Pancreas (tissue), 10 donors: ENCODE data around the gene CXXC5. TPM values are rescaled to one million over a fixed set of nuclear protein-coding genes. Genes with fewer than 3 reads are reported as not detected.

Experiments used
- ATAC-seq, 4 donors: fragments of 200-7000 bp; cut with Tn5 transposase; one replicate each; pipeline versions ENCODE4 v1.8.0 to v1.9.1; 2020; ENCODE audit warnings: mild to moderate bottlenecking in 4 of 4, moderate library complexity in 4 of 4
- DNase-seq, 6 donors: peaks; one replicate each; pipeline ENCODE4 v3.0.0-alpha.2; 2020
- FAIRE-seq: peaks from 2 replicates; lab custom pipeline; 2012; peaks lifted over from hg19 to GRCh38; lab: Jason Lieb, UNC
- H3K27ac ChIP-seq, 4 donors: fragments of 200-600 bp; sonication (generic); 1 replicate in 3 of 4; 2 replicates in 1 of 4; pipeline versions ENCODE4 v1.5.0 to v1.8.0; 2020
- H3K27me3 ChIP-seq, 4 donors: fragments of 200-600 bp; one replicate each; pipeline ENCODE4 v1.8.0; 2021
- H3K36me3 ChIP-seq, 3 donors: fragments of 200-600 bp; sonication (generic) in 1 of 3; one replicate each; pipeline versions ENCODE4 v1.5.0 to v1.8.0; 2020 to 2021
- H3K4me1 ChIP-seq, 3 donors: fragments of 200-600 bp; one replicate each; pipeline ENCODE4 v1.8.0; 2021
- H3K4me3 ChIP-seq, 4 donors: fragments of 200-600 bp; sonication (generic) in 2 of 4; one replicate each; pipeline versions ENCODE4 v1.5.0 to v1.8.0; 2020 to 2021
- H3K9me3 ChIP-seq, 4 donors: fragments of 200-600 bp; one replicate each; pipeline ENCODE4 v1.8.0; 2021
- WGBS, 2 donors: extraction: QIAGEN DNeasy Blood & Tissue Kit; methylation state at CpG; one replicate each; pipeline ENCODE4 v1.1.7; 2013; 5-methylcytosine and 5-hydroxymethylcytosine counted together
- intact Hi-C, 3 donors: fragments of 100-400 bp; cut with DNase I; formaldehyde crosslinking; loops; one replicate each; pipeline versions ENCODE4 v1.11.1 to v1.14.2; 2022
- polyA plus RNA-seq, 2 donors: library from polyadenylated mRNA; stranded (reverse); fragments of 200-250 nt; gene quantifications; one replicate each; pipeline ENCODE4 v1.2.3, GENCODE V29; 2013
- total RNA-seq, 6 donors: library from RNA; stranded (reverse); fragmentation: NEBNext Ultra II Directional in 4 of 6; extraction: Animal tissue kit (Norgen Biotek cat#: 25700) in 4 of 6; gene quantifications; one replicate each; pipeline versions ENCODE4 v1.2.1 to v1.2.4, GENCODE V29; 2021 to 2023
- TF ChIP-seq, protein P1 (sequence below), 4 donors: fragments of 200-600 bp; sonication (generic) in 3 of 4; IDR thresholded peaks; one replicate each; pipeline versions ENCODE4 v1.5.0 to v1.8.0; 2021; ENCODE audit warnings: antibody characterized with exemption in 4 of 4
- donor health status: healthy with polysubstance abuse.
- donor health status: DM: no; HTN: no; CAD: no; lungs with moderate emphysema.
- donor health status: DM: no; HTN: no; CAD: no.
- donor health status: control.
- donor health status: control.
- donor health status: Bipolar disorder and iron deficiency.
- donor health status: DM: yes; HTN: yes; CAD: no.
- donor health status: DM: no; HTN: no; CAD: no.
- donor health status: DM: no; HTN: no; CAD: no.
- donor health status: DM: yes; HTN: yes; CAD: no.

CXXC5 gene
- total and polyA plus RNA-seq, 8 donors: 33.0 to 70.5 (median 44.1) TPM

DNA sequence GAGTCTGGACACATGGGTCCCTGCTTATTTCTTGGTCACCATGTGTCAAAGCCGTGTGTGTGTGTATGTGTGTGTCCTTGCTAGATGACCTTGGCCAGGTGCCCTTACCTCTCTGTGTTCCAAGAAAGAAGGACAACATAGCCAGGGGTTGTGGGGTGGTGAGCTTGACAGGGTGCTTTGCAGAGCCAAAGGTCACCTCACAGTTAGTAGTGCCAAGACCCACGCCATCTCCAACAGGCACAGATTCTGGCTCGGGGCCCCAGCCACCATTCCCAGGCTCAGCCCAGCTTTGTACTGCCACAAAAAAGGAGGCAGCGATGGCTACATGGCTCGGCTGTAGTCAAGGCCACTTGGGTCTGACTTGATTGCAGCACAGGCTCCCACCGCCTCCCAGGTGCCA lies 39.5 kb downstream of the CXXC5 start:
- no peak for FAIRE-seq
- Histone ChIP-seq H3K4me3 (no peak overlapping the region), H3K4me1 (peaks cover 59 to 69% (median 62%) of the 10 kb centered on the region in 3 donors), H3K36me3 (peaks cover 0 to 18% (median 6%) of the 10 kb centered on the region in 3 donors), H3K27ac (peak overlapping the region; percentile 45 to 81 (median 70)), H3K27me3 (no peaks in the 10 kb centered on the region), H3K9me3 (no peaks in the 10 kb centered on the region)
- 18 to 30% methylated on average over 6 of the region's 6 CpGs for WGBS, 2 donors
- peak; percentile 40 to 67 (median 50) for ATAC-seq
- TF ChIP-seq, protein P1, sequence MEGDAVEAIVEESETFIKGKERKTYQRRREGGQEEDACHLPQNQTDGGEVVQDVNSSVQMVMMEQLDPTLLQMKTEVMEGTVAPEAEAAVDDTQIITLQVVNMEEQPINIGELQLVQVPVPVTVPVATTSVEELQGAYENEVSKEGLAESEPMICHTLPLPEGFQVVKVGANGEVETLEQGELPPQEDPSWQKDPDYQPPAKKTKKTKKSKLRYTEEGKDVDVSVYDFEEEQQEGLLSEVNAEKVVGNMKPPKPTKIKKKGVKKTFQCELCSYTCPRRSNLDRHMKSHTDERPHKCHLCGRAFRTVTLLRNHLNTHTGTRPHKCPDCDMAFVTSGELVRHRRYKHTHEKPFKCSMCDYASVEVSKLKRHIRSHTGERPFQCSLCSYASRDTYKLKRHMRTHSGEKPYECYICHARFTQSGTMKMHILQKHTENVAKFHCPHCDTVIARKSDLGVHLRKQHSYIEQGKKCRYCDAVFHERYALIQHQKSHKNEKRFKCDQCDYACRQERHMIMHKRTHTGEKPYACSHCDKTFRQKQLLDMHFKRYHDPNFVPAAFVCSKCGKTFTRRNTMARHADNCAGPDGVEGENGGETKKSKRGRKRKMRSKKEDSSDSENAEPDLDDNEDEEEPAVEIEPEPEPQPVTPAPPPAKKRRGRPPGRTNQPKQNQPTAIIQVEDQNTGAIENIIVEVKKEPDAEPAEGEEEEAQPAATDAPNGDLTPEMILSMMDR (IDR thresholded peaks at IDR 0.05): no peak
- intact Hi-C loops: loop anchor here (5.0 to 10.0 kb wide), 2 partner anchors 35 to 53 kb away; no protein-coding TSS in a partner anchor
- DNase-seq: peak in 5 of 6 donors; percentile 88 to 96 (median 93)

DNA sequence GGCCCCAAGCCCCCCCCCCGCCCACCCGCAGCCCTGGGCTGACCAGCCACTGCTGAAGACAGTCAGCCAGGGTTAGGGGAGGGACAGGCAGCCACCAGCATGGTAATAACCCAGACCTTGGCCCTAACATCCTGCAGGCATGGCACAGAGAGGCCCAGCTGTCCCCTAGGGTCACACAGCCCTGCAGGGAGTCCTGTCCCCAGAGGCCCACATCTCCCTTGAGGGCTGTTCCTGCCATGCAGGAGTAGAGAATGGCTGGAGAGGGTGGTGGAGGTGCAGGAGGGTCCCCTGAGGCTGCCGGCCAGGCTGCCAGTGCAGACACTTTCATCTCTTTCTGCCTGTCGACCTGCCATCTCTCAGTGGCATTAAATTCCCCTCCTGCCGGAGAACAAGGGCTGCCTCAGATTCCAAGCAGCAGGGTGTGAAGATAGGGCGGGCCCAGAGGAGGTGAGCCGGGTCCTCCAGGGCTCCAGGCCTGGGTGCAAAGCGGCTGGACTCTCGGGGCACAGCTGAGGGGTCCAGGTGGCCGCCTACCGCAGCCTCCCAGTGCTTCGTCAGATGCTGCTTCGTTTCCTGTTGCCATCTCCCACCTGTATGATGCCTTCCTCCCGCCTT lies 40.0 kb downstream of the CXXC5 start:
- Histone ChIP-seq H3K4me3 (no peak overlapping the region), H3K9me3 (no peaks in the 10 kb centered on the region), H3K4me1 (peaks cover 59 to 69% (median 62%) of the 10 kb centered on the region in 3 donors), H3K36me3 (peaks cover 0 to 12% (median 3%) of the 10 kb centered on the region in 3 donors), H3K27ac (peak overlapping the region; percentile 45 to 81 (median 70)), H3K27me3 (no peaks in the 10 kb centered on the region)
- DNase-seq (peak in 2 of 6 donors; percentile 38 to 53), ATAC-seq (no peak), FAIRE-seq (no peak)
- WGBS, 2 donors: 67 to 71% methylated on average over 14 of the region's 14 CpGs
- TF ChIP-seq, protein P1 (IDR thresholded peaks at IDR 0.05): no peak
- intact Hi-C loops: loop anchor here (5.0 to 10.0 kb wide), 2 partner anchors 36 to 53 kb away; no protein-coding TSS in a partner anchor

DNA sequence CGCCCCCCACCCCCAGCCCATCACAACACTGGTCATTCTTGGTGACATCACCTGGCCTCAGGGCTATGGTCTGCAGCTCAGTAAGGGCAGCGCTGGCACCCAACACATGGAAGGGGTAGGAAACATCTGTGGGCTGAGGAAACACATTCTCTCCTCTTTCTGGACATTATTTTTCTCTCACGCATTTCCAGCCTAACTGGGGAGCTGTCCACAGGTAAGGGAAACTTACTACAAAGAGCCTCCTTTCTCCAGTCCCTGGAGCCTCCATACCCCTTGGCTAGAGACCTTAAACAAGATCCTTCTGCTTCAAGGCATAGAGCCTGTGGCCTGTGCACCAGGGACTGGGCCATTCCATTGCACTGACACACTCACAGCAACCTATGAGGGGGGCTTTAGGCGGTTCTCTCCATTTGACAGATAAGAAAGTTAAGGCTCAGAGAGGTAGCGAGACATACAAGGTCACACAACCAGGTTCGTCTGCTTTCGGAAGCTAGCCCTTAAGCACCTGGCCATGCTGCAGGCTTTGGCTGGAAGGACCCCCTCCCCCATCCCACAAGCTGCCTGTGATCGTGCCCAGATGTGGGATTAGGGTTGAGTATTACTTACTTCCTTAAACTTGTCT lies 40.7 kb downstream of the CXXC5 start:
- no peaks in the 10 kb centered on the region for H3K9me3 ChIP-seq
- WGBS, 2 donors: 41 to 43% methylated on average over 8 of the region's 8 CpGs
- H3K4me1 ChIP-seq: peaks cover 59 to 69% (median 62%) of the 10 kb centered on the region in 3 donors
- DNase-seq: peak in 3 of 6 donors; percentile 53 to 73 (median 56)
- intact Hi-C loops: loop anchor here (5.0 to 10.0 kb wide), 2 partner anchors 37 to 54 kb away; no protein-coding TSS in a partner anchor
- TF ChIP-seq, protein P1 (IDR thresholded peaks at IDR 0.05): no peak
- peak in 1 of 4 donors; percentile 8 for ATAC-seq
- peak overlapping the region; percentile 45 to 82 (median 70) for H3K27ac ChIP-seq
- peaks cover 0 to 6% (median 0%) of the 10 kb centered on the region in 3 donors for H3K36me3 ChIP-seq
- no peak overlapping the region for H3K4me3 ChIP-seq
- FAIRE-seq: no peak
- no peaks in the 10 kb centered on the region for H3K27me3 ChIP-seq

DNA sequence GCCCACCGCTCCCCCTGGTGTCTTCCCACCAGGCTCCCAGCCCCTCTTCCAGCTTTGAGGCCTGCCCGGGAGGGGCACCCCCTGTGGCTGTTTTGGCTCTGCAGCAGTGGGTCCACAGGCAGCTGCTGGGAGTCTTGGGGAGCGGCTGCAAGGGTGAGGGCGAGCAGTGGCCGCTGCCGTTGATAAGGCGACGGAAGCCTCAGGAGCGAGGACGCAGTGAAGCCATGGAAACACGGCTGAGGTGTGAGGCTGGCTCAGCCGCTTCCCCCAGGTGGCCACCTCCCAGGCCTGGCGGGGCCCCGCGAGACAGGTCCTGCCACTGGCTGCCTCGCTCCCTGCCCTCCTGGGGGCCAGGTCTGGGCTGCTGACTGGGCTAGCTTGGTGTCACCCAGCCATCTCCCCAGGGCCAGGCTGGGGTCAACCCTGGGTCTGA lies 41.5 kb downstream of the CXXC5 start:
- no peak overlapping the region for H3K4me3 ChIP-seq
- FAIRE-seq (no peak), ATAC-seq (peak; percentile 54 to 73 (median 66)), DNase-seq (peak; percentile 85 to 95 (median 88))
- peak overlapping the region; percentile 45 to 82 (median 68) for H3K27ac ChIP-seq
- H3K27me3 ChIP-seq: no peaks in the 10 kb centered on the region
- TF ChIP-seq, protein P1 (IDR thresholded peaks at IDR 0.05): no peak
- WGBS, 2 donors: 10% methylated on average over 14 to 16 of the region's 16 CpGs
- H3K4me1 ChIP-seq: peaks cover 52 to 62% (median 61%) of the 10 kb centered on the region in 3 donors
- no peaks in the 10 kb centered on the region for H3K36me3 ChIP-seq
- no peaks in the 10 kb centered on the region for H3K9me3 ChIP-seq
- intact Hi-C loops: loop anchor here (5.0 to 10.0 kb wide), 3 partner anchors 37 to 57 kb away; no protein-coding TSS in a partner anchor
